Stomach (tissue), 4 donors: ENCODE data around the gene MYEOV.

ENCODE experiments used
- CTCF ChIP-seq, 7 experiments: fragments of 450-650 bp in 4 of 7; fragments of 200-600 bp in 3 of 7; sonication (generic) in 3 of 7; IDR thresholded peaks; one replicate each; pipeline ENCODE4 v1.5.1; 2016 to 2019; ENCODE audit warnings: antibody characterized with exemption in 7 of 7, control low read depth in 2 of 7, mild to moderate bottlenecking in 1 of 7
- EP300 ChIP-seq: sonication (generic); formaldehyde crosslinking; IDR thresholded peaks from one replicate; pipeline ENCODE4 v1.6.1; 2017; ENCODE audit warnings: antibody characterized with exemption
- POLR2A ChIP-seq, 4 donors: fragments of 450-650 bp; IDR thresholded peaks; one replicate each; pipeline ENCODE4 v1.6.1; 2016; ENCODE audit warnings: antibody characterized with exemption in 4 of 4, control low read depth in 2 of 4, mild to moderate bottlenecking in 1 of 4, moderate library complexity in 1 of 4
- POLR2AphosphoS5 ChIP-seq, 3 donors: sonication (generic); formaldehyde crosslinking; IDR thresholded peaks; one replicate each; pipeline ENCODE4 v1.6.1; 2016; ENCODE audit warnings: antibody characterized with exemption in 3 of 3

GRCh38 chr11:69306821-69307220 lies 12.9 kb downstream of the MYEOV start:
- TF ChIP-seq POLR2A (IDR thresholded peaks at IDR 0.05) (no peak), EP300 (no peak), CTCF (IDR thresholded peaks at IDR 0.05) (no peak), POLR2AphosphoS5 (IDR thresholded peaks at IDR 0.05) (no peak)
